Epidermal melanocyte (primary cell): Measurements from ENCODE around the gene AGAP1.

ENCODE experiments used
- DNase-seq: peaks from one replicate; pipeline ENCODE4 v3.0.0; 2011; ENCODE audit warnings: low spot score; ENCODE audit not compliant: insufficient read length

The AGAP1 gene

DNA sequence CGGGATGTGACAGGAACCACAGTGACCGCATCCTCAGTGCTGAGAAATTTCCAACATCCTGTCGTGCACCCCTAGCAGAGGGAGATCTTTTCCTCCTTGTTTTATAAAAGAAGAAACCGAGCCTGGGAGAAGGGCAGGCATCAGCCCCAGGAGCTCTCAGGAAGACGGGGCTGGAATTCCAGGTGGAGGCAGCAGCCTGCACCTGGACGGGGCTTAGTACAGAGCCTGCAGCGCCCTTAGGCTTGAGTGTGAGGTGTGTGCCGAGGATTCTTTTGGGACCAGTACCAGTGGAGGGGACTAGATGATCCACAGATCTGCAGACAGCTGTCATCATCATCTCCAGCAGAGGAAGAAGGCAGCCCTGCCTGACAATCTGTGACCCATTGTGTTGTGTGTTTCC is 525.6 kb downstream of the AGAP1 start:
- DNase-seq: no peak

DNA sequence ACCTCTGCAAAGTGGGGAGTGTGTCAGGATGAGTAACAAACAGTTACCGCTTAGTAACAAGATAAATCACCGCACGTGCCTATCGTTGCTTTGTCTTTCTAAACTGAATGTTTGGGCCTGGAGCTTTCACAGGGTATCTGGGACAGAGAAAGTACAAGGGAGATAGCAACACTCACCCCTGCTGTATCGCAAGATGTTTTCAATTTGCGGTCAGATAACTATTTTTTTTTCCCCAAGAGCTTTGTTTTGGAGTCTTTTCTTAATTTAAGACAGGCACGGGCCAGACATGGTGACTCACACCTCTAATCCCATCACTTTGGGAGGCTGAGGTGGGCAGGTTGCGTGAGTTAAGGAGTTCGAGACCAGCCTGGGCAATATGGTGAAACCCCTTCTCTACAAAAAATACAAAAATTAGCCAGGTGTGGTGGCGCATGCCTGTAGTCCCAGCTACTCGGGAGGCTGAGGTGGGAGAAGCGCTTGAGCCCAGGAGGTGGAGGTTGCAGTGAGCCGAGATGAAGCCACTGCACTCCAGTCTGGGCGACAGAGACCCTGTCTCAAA is 527.7 kb downstream of the AGAP1 start:
- no peak for DNase-seq

DNA sequence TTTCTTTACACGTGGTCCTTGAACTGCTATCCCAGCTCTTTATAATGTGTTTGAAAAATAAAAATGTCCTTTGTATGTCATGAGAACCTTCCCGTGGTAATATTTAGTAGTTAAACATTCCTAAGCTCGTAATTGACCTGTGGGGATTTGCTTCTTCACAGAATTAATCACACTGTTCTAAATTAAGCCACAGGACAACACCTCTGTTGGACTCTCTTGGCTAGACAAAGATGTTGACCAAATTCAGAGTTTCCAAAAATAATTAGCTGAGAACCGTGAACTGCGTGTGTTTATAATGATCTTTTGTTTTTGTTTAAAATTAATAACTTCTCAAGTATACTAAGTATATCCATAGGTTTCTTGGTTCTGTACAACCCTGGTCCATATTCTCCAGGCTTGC is 528.3 kb downstream of the AGAP1 start:
- DNase-seq: no peak

DNA sequence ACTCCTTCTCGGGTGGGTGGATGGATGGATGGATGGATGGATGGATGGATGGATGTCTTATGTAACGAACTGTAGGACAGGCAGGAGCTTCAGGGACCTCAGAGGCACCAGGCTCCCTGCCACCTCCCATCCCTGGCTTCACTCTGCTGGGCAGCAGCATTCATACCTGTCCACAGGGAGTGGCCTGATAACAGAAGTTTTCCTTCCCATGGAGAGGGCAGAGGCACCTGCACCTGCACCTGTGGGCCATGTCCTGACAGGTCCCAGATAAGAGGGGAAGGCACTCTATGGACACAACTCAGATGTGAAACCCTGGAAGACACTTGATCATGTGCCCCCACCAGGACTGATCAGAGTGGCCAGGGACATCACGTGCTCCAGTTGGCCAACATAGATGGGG is 532.0 kb downstream of the AGAP1 start:
- DNase-seq: no peak

DNA sequence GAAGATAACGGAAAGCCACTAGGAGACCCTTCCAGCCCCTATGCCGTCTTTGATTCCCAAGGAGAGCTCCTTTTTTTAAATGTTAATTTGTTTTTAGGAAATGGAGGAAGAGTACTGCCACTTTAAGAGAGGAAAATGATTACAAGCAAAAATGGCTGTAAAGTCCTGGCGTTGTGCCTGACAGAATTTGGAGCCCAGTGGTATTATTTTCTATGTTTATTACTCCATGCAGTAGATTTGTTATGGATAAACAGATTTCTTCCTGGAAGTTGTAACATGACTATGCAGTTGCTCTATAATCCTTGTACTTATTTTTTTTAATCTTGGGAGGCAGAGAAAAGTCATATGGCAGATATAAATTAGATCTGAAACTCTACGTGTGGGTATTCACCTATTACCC is 533.0 kb downstream of the AGAP1 start:
- DNase-seq: no peak

DNA sequence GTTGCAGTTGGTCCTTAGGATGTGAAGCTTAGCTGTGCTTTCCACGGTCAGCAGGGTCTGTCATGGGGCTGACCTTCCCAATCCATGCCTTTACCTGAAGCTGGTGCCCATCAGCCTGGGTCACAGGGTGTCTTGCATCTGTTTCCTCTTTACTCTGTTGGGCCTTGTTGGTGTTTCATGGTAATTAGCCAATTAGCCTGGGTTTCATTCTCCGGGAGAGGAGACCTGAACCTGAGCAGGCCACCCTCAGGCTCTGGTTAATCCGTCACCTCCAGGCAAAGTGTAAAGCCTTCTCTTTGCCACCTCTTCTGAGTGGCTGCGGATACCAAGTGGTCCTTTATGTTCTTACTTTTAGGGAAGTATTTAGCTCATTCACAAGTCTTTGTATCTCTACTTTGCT is 534.2 kb downstream of the AGAP1 start:
- DNase-seq: no peak

DNA sequence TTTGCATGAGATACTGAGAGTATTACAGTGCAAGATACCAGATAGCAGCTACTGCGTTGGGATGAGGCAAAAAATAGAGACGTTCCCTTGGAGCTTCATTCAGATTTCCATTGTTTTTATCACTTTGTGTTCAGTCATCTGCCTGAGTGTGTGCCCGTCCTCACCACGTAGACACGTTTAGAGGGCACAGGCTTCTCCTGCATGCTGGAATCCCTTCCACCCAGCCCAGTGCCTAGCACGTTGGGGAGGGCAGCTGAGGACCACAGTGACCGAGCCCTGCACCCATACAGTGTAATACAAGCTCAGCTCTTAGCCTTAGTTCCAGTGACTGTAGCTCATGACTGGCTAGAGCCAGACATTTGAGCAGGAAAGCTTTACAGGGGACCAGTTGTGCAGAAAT is 539.6 kb downstream of the AGAP1 start:
- no peak for DNase-seq

DNA sequence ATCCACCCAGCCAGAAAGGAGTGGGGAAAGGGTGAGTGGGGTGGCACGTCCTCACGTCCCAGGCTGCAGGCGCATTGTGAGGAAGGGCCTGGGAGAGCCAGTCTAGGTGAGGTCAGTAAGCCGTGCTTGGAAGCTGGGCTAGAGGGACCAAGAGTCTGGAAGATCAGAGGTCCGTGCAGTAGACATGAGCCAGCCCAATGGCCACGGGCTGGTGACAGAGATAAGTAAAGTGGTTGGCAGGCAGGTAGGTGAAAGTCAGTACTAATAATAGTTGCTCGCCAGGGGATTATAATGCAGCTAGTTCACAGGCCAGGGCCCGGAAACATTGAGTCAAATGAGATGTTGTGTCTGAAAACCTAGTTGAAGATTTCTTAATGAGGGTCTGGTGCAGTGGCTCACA is 541.1 kb downstream of the AGAP1 start:
- no peak for DNase-seq

DNA sequence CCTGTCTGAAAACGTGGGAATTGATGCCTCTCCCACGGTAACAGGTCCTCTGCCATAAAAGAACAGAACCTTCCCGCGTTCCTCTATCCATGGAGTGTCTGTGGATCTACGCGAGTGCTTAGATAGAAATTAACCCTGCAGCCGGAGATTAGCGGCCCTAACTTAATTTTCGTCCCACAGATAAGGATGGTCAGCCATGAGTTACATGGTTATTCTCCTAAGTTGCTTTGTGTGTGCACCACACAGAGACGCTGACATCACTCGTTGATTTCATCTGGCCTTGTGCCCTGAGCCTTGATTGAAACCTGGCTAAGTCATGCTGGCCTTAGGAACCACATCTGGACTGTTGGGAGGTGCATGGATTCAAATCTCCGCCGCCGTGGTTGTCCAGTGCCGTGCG is 542.2 kb downstream of the AGAP1 start:
- no peak for DNase-seq

DNA sequence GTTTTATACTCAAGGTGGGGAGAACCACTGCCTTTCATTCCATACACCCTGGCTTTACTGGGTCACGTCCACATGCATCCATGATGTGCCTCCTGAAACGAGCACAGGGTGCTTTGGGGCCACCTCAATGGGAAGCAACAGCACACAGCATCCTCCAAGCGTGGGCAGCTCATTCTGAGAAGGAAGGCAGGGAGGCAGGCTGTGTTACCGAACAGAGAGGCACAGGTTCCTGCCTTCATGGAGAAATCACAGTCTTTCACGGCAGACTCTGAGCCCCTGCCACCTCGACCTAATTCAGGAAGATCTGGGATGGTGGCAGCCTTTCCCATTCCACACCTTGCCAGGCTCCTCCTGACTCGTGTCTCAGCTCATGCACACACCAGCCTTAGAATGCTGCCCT is 544.3 kb downstream of the AGAP1 start:
- no peak for DNase-seq

DNA sequence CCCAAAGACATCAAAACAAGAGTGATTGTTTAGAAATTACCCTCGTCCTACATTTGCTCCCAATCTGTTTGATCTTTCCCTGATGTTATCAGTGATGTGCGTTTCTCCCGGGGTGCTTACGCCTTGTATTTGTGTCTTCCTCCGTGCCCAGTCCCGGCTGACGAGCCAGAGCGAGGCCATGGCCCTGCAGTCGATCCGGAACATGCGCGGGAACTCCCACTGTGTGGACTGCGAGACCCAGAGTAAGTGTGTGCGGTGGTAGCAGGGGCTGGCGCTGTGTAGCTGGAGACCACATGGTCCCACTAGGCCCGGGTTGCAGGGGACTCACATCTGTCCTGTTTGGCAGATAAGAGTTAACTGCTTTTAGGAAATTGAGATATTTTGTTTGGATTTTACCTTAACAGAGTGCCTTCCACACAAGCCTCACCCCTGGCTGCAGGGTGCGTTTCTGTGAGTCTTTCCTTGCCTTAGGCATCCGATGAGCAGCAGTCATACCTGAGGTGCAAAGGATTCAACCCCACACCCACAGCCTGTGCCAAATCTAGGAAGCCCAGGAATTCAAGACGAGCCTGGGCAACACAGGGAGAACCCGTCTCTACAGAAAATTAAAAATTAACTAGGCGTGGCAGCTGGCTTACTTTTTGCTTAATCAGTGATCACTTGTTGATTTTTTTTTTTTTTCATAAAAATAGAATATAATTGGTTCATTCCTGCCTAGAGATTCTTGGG is 546.9 kb downstream of the AGAP1 start:
- DNase-seq: no peak

DNA sequence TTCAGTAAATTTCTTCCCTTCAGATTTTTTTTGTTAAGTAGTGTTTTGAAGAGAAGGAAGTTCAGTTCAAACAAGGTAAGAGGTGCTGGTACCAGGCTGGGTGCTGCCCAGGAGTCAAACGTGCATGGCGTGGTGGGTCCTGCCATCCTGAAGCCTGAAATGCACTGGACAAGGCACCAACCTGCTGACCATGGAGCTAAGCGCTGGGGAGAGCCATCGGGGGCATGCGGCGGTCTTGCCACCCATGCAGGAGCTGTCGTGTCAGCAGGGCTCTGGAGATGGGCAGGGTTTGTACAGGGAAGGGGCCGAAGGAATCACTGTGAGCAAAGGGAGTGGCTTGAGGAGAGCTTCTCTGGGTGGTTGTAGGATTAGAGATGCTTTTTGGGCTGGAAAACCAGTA is 547.8 kb downstream of the AGAP1 start:
- DNase-seq: no peak

DNA sequence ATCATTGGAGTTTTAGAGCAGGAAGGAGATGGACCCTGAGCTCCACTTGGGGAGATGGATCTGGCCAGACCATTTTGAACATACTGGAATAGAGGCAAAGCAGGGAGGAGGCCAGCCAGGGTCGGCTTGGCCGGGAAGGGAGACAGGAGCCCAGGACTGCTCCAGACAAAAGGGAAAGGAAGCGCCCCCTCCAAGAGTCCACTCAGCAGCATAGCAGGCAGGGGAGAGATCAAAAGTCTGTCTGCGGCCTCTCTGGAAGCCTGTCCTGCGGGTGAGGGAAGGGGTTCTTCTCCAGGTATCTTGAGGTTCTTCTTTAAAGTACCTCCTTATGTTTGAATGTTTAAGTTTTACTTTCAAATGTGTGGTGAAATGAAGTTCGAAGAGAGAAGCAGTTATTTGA is 548.2 kb downstream of the AGAP1 start:
- DNase-seq: no peak

DNA sequence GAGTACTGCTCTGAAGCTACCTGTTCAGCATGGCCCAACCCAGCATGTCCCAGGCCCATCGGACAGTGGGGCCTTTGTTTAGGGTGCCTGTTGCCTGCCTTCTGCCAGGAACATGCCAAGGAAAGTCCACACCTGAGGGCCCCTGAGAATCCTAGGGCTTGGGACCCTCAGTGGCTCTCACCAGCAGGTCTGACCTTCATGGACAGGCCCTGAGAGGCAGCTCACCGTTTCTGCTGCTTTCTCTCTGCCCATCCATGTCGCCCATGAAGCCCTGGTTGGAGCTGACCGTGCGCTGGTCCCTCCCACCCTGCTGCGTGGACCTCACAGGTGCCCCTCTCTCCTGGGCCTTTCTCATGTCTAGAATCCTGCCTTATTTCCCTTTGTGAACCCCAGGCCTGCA is 550.3 kb downstream of the AGAP1 start:
- no peak for DNase-seq

DNA sequence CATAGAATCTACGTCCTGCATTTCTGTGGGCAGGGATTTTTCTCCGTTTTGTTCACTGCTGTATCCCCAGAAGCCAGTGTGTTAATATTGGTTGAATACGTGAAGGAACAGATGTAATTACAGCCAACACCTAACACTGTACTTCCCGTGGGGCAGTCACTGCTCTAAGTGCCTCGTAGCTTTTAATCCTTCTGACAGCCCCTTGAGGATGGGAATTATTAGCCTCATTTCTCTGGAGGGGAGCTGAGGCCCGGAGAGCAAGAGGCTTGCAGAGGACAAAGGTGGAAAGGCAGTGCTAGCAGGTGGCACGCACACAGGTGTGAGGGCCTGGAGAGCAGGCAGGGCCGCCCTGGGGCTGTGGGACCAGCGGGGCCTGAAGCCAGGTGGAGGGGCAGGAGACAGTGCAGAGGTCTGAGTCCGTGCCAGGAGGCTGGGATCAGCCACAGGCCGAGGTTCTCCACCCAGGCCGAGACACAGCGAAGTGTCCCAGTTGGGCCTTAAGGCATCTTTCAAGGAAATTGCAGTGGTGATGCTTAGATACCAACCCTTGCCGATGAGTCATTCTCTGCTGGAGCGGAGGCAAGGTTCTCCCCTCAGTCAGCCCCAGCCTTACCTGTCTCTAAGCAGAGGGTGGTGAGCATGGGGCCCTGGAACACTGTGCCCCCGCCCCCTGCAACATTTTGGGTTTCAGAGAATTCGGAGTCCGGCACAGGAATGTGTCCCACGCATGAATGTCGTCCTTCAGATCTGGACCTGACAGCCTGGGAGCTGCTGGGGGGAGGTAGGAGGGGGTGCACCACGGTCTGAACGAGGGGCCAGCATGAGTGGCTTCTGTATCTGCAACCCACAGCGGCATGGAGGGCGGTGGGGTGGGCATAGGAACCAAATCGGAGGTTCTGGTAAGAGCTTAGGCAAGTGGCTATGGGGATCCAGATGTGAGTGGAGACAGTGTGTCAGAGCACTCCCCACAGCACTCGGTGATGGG is 551.7 kb downstream of the AGAP1 start:
- no peak for DNase-seq

DNA sequence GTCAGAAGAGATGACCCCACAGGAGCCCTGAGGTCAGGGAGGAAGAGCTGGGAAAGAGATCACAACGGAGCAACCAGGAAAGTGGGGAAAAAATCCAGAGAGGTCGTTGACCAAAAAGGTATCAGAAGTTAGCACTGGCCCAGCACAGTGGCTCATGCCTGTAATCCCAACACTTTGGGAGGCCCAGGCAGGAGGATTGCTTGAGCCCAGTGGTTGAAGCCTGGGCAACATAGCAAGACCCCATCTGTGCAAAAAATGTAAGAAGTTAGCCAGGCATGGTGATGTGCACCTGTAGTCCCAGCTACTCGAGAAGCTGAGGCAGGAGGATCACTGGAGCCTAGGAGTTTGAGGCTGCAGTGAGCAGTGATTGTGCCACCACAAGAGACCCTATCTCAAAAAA is 552.9 kb downstream of the AGAP1 start:
- no peak for DNase-seq

DNA sequence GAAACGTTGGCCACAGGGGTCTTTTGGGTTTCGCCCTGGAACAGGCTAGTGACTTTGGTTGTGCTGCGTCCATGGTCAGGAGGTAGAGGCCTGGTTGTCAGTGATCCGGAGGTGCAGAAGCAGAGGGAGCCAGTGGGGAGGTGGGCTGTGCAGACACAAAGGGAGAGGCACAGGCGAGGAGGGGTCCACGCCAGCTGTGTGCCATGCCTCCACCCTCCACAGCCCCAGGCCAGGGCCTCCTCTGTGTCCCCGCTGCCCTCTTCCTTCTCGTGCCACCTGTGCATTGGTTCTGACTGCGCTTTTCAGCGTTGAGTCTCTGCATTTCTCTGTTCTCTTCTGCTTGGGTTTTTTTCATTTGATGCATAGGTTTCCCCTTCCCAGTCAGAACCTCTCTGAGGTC is 553.3 kb downstream of the AGAP1 start:
- DNase-seq: no peak

DNA sequence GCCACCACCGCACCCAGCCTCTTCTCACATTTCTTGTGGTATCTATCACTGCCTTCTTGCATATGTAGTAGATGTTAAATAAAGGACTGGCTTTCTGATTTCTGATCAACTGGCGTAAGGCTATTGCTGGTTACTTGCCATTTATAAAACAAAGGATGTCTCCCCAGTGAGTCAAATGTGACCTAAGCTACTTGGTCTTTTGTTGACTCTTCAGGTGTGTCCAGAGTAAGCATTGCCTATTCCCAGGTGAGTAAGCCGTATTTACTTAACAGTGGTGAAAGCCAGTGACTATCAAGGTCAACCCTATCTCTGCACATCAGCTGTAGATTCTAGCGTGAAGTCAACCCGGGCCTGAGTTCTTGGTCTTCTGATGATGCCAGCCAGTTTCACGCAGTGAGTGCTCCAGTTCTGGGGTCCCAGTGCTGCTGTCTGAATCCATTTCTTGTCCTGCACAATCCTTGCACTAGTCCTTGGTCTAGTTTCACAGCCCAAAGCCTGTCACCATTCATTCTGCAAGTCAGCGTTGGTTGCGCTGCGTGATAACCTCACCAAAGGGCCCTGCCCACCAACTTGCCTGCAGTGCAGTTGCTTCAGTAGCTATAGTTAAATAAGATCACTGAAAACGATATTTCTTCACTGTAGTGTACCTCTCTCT is 554.2 kb downstream of the AGAP1 start:
- no peak for DNase-seq

DNA sequence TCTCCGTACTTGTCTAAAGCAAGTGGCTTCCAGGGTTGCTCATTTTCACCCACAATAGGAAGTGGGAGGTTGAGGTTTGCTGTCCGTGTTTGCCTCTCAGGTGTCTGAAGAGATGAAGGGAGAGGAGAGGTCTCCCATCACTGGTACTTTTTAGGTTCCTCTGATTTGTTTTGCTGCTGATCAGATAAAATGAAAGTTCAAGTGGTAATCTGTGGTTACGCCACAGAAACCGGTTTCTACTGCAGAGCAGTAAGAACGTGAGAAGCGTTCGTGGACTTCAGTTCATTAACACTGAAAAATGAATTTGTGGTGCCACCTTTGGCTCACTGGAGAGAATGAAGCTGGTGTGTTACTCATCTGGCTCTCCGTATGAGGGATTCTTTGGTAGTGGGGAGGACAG is 556.1 kb downstream of the AGAP1 start:
- DNase-seq: no peak

DNA sequence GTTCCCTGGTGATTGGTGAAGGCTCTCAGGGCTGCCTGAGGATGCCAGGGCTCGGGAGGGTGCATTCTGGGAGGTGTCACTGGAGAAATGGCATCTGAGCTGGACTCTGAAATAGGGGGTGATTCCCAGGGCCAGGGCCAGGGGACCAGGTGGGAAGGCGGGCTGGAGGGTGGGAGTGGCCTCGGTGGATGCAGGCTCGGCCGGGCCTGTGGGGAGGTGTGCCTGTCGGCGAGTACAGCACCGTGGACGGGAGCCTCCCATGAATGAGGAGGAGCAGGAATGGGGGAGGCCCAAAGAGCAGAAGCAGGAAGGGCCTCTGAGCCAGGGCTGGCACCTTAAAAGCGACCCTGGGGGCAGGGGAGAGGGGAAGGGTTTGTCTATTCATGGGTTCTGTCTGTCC is 557.5 kb downstream of the AGAP1 start:
- DNase-seq: no peak

DNA sequence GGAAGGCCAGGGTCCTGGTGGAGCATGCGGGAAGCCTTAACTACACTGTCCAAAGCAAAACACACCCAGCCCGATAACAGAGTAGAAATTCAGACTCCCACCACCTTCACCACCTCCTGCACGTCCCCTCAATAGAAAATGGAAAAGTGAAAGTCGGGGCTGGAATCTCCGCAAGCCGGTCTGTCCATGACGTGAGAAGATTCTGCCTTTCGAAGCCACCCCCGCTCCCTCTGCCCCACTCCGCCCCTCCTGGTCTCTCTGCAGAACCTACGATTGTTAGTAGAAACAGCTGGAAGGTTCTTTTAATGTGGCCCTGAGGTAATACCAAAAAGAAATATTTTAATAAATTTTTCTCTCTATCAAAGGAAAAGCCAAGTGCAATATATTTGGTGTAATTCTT is 558.0 kb downstream of the AGAP1 start:
- no peak for DNase-seq

DNA sequence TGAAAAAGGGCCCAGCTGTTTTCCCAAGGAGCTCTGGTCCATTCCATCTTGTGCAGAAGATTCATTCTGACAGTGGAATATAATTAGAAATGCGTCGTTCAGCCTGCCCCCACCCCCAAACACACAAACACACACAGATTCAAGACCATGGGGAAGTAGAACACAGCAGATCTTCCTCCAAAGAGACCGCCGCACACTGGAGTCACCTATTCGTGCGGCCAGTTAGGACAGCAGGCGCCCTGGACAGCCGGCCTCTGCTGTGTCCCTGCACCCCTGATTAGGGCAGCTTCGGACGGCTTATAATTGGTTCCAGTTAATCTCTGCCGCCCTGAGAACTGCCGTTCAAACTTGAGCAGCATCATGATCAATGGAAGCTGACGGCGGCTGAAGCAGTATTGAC is 558.4 kb downstream of the AGAP1 start:
- no peak for DNase-seq
